Calu3 (cell line): Measurements from ENCODE around the gene RTP4. TPM values are rescaled to one million over a fixed set of nuclear protein-coding genes. Genes with fewer than 3 reads are reported as not detected.

Experiments used
- BruUV-seq: library from RNA; stranded (reverse); fragments of 400-500 nt; replicated peaks from 2 replicates; lab custom pipeline; 2021; lab: Mats Ljungman, UMichigan
- CTCF ChIA-PET: fragments of 300-600 bp; sonication (Branson Sonifier 250); formaldehyde crosslinking; loops from one replicate; lab custom pipeline; 2022; ENCODE audit warnings: antibody characterized with exemption; lab: Charles Lee
- DNase-seq: peaks from one replicate; pipeline ENCODE4 v3.0.0; 2022
- H3K27ac Mint-ChIP-seq: one replicate; pipeline ENCODE4 v1.8.0; 2022; ENCODE audit warnings: mixed read lengths; ENCODE audit not compliant: unreplicated experiment
- H3K27me3 Mint-ChIP-seq: one replicate; pipeline ENCODE4 v1.8.0; 2022; ENCODE audit warnings: mixed read lengths; ENCODE audit not compliant: unreplicated experiment
- H3K36me3 Mint-ChIP-seq: one replicate; pipeline ENCODE4 v1.8.0; 2022; ENCODE audit warnings: mild to moderate bottlenecking, moderate library complexity, mixed read lengths; ENCODE audit not compliant: insufficient read depth, unreplicated experiment
- H3K4me1 Mint-ChIP-seq: one replicate; pipeline ENCODE4 v1.8.0; 2022; ENCODE audit warnings: mild to moderate bottlenecking, low read depth, mixed read lengths; ENCODE audit not compliant: unreplicated experiment
- H3K4me3 Mint-ChIP-seq: one replicate; pipeline ENCODE4 v1.8.0; 2022; ENCODE audit warnings: mild to moderate bottlenecking, low read depth, moderate library complexity, mixed read lengths; ENCODE audit not compliant: unreplicated experiment
- H3K9me3 Mint-ChIP-seq: one replicate; pipeline ENCODE4 v1.8.0; 2022; ENCODE audit warnings: low read depth, mixed read lengths; ENCODE audit not compliant: unreplicated experiment
- intact Hi-C: fragments of 100-400 bp; cut with micrococcal nuclease; formaldehyde crosslinking; loops from one replicate; pipeline ENCODE4 v1.10.0; 2022; ENCODE audit not compliant: unreplicated experiment
- total RNA-seq: library from RNA; stranded (reverse); gene quantifications from 2 replicates; pipeline ENCODE4 v1.2.3, GENCODE V29; 2022
- TF ChIP-seq, protein P1 (sequence below): fragments of 200-600 bp; IDR thresholded peaks from one replicate; pipeline ENCODE4 v1.8.0; 2022; ENCODE audit warnings: antibody characterized with exemption; ENCODE audit not compliant: unreplicated experiment

The RTP4 gene
- total RNA-seq, 1 experiment from 2014 or later = 12.3 TPM

DNA sequence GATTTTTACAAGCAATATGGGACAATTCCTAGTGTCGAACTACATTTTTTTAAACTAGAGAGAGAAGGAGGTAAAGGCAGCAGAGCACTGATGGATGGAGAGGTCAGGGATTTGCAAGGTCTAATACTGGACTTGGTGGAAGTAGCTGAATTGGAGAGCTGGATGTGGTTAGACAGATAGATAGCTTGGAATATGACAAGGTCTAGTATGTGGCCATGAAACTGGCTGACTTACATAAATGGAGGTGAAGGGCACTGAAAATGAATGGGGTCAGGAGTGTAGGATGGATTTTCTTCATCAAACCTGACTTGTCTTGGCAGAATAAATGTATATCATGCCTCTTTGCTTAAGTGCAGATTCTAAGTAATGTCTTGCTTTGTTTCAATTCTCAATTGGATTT, 10.1 kb upstream of the RTP4 start:
- no peaks in the 10 kb centered on the region for H3K27me3 Mint-ChIP-seq
- H3K36me3 Mint-ChIP-seq = no peaks in the 10 kb centered on the region
- no peak for DNase-seq
- BruUV-seq = no TSS peak
- intact Hi-C loops = no loop called here
- no peaks in the 10 kb centered on the region for H3K9me3 Mint-ChIP-seq
- H3K4me1 Mint-ChIP-seq = no peaks in the 10 kb centered on the region
- no peak overlapping the region for H3K27ac Mint-ChIP-seq
- CTCF ChIA-PET = interaction anchor here (0.6 kb wide), 2 partner anchors 266 to 649 kb away, joined by 3 read pairs; no protein-coding TSS in a partner anchor
- TF ChIP-seq, protein P1, sequence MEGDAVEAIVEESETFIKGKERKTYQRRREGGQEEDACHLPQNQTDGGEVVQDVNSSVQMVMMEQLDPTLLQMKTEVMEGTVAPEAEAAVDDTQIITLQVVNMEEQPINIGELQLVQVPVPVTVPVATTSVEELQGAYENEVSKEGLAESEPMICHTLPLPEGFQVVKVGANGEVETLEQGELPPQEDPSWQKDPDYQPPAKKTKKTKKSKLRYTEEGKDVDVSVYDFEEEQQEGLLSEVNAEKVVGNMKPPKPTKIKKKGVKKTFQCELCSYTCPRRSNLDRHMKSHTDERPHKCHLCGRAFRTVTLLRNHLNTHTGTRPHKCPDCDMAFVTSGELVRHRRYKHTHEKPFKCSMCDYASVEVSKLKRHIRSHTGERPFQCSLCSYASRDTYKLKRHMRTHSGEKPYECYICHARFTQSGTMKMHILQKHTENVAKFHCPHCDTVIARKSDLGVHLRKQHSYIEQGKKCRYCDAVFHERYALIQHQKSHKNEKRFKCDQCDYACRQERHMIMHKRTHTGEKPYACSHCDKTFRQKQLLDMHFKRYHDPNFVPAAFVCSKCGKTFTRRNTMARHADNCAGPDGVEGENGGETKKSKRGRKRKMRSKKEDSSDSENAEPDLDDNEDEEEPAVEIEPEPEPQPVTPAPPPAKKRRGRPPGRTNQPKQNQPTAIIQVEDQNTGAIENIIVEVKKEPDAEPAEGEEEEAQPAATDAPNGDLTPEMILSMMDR = no peak
- H3K4me3 Mint-ChIP-seq = no peak overlapping the region

DNA sequence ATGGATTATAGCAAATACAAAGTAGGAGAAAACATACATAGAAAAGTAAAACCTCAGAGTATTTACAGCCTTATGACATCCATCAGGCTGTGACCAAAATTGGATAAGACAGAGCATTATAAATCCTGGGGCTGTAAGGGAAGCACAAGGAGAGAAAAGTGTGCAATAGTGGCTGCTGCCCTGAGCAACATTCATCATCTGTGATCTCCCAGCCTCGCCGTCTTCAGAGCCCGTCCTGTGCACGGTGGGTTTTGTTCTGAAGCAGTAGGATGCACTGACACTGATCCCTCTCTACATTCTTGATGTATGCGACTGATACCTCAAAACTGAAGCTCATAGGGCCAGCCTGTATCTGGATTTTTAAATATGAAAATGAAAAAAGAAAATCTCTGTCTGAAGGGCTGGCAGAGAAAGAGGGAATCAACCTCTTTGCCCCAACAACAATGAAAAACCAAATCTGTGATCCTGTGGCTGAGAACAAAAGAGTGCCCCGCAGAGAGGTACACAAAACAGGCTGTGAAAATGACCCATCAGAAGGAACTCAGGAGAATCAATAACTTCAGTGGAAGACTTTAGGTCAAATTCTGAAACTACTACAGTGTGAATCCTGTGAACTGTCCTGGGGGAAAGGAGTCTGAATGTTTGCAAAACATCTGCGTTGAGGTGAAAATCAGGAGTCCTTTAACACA, 8.2 kb upstream of the RTP4 start:
- Mint-ChIP-seq H3K27me3 (no peaks in the 10 kb centered on the region), H3K4me1 (no peaks in the 10 kb centered on the region), H3K36me3 (no peaks in the 10 kb centered on the region), H3K27ac (no peak overlapping the region), H3K9me3 (no peaks in the 10 kb centered on the region), H3K4me3 (no peak overlapping the region)
- intact Hi-C loops = no loop called here
- DNase-seq = no peak
- BruUV-seq = no TSS peak
- CTCF ChIA-PET = no interaction called here
- TF ChIP-seq, protein P1 = no peak

DNA sequence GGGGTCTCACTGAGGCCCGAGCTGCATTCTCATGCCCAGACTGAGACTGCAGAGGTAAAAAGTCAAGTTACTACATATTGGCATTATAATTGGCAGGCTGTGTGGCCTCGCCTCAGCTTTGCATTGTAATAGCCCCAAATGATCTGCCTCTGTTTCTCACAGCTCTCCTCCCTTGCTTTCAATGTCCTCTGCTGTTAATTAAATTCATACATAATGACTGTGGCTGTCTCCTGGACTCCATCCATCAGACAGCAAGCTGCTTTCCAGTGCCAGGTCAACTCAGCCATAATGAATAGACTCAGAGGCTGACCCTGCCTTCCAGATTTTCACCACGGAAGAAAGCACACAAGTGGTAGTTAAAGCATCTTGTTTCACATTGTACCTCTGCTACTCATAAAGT, 7.6 kb upstream of the RTP4 start:
- H3K4me3 Mint-ChIP-seq = no peak overlapping the region
- BruUV-seq = no TSS peak
- H3K4me1 Mint-ChIP-seq = no peaks in the 10 kb centered on the region
- TF ChIP-seq, protein P1 = no peak
- peaks cover 3% of the 10 kb centered on the region for H3K9me3 Mint-ChIP-seq
- H3K36me3 Mint-ChIP-seq = no peaks in the 10 kb centered on the region
- intact Hi-C loops = no loop called here
- no peaks in the 10 kb centered on the region for H3K27me3 Mint-ChIP-seq
- H3K27ac Mint-ChIP-seq = no peak overlapping the region
- DNase-seq = no peak
- CTCF ChIA-PET = no interaction called here

DNA sequence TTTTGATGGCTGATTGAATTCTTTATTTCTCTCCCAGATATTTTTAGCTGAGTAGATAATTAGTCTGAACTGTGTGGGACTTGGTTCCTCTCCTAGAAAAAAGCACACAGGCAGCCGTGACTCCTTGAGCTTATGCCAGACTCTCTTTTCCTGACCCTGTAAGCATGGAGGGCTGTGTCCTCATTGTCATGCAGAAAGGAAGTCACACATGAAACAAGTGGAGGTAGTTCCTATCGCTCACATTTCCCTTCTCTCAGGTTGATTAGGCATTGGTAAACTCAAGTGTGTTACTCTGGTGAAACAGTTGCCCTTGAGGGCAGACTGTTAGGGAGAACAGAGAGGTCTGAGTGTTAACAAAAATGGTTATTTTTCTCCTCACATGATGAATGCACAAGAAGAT, 6.3 kb upstream of the RTP4 start:
- H3K4me3 Mint-ChIP-seq = no peak overlapping the region
- CTCF ChIA-PET = no interaction called here
- TF ChIP-seq, protein P1 = no peak

More for the DNA sequence above, 6.3 kb upstream of the RTP4 start:
- BruUV-seq = no TSS peak
- Mint-ChIP-seq H3K27me3 (no peaks in the 10 kb centered on the region), H3K36me3 (no peaks in the 10 kb centered on the region), H3K9me3 (peaks cover 3% of the 10 kb centered on the region), H3K27ac (no peak overlapping the region), H3K4me1 (no peaks in the 10 kb centered on the region)
- DNase-seq = no peak
- intact Hi-C loops = no loop called here
